Right lobe of liver (tissue), 4 donors: ENCODE results near the gene C2CD4C.

Experiments
- CTCF ChIP-seq, 4 donors: fragments of 200-600 bp in 3 of 4; fragments of 450-650 bp in 1 of 4; IDR thresholded peaks; one replicate each; pipeline versions ENCODE4 v1.5.1 to v1.8.0; 2016 to 2022; ENCODE audit warnings: antibody characterized with exemption in 4 of 4, mild to moderate bottlenecking in 2 of 4
- POLR2A ChIP-seq: fragments of 450-650 bp; IDR thresholded peaks from one replicate; pipeline ENCODE4 v1.6.1; 2017; ENCODE audit warnings: antibody characterized with exemption, mild to moderate bottlenecking
- donor health status: DM: no; HTN: no; CAD: no.
- donor health status: DM: no; HTN: no; CAD: no.
- donor health status: DM: no; HTN: yes; CAD: no.

GRCh38 chr19:416416-416815 lies 7.5 kb upstream of the C2CD4C start:
- TF ChIP-seq POLR2A (no peak), CTCF (IDR thresholded peaks at IDR 0.05) (no peak)
